ENCODE data around the gene MYH15. TPM values are rescaled to one million over a fixed set of nuclear protein-coding genes. Genes with fewer than 3 reads are reported as not detected.
A peak's percentile ranks its signal among the peaks of the same experiment; 100 is the strongest.

Gene MYH15
- total RNA-seq, 1 donor from 2014 or later: not detected

DNA sequence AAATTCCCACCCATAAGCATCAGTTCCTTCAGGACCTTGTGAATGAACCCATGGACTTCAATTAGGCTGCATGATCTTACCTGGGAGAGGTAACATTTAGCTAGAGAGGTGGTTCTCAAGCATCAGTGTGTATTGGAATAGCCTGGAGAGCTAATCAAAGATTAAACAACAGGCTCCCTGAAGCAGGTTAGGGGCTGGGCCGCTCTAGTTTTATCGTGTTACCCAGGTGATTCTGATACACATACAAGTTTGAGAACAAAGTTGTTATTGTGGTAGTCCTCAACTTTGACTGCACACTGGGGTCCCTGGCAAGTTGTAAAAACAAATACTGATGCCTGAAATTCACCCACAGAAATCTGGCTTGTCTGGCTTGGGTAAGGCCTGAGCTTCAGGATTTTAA lies 31.2 kb downstream of the MYH15 start:
- Histone ChIP-seq H3K4me3 (no peak overlapping the region), H3K27me3 (no peaks in the 10 kb centered on the region), H3K36me3 (no peaks in the 10 kb centered on the region), H3K4me1 (no peaks in the 10 kb centered on the region), H3K9me3 (no peaks in the 10 kb centered on the region), H3K27ac (no peak overlapping the region)
- TF ChIP-seq, protein P1, sequence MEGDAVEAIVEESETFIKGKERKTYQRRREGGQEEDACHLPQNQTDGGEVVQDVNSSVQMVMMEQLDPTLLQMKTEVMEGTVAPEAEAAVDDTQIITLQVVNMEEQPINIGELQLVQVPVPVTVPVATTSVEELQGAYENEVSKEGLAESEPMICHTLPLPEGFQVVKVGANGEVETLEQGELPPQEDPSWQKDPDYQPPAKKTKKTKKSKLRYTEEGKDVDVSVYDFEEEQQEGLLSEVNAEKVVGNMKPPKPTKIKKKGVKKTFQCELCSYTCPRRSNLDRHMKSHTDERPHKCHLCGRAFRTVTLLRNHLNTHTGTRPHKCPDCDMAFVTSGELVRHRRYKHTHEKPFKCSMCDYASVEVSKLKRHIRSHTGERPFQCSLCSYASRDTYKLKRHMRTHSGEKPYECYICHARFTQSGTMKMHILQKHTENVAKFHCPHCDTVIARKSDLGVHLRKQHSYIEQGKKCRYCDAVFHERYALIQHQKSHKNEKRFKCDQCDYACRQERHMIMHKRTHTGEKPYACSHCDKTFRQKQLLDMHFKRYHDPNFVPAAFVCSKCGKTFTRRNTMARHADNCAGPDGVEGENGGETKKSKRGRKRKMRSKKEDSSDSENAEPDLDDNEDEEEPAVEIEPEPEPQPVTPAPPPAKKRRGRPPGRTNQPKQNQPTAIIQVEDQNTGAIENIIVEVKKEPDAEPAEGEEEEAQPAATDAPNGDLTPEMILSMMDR (IDR thresholded peaks at IDR 0.05): no peak
- no peak for TF ChIP-seq POLR2AphosphoS5 (IDR thresholded peaks at IDR 0.05; ENCODE audit: insufficient read depth in 1 of 2, low read depth in 1 of 2)
- TF ChIP-seq POLR2A (IDR thresholded peaks at IDR 0.05): no peak
- intact Hi-C loops (cut with DNase I): no loop called here
- no peak for DNase-seq (ENCODE audit: extremely low spot score in 2 of 2)

DNA sequence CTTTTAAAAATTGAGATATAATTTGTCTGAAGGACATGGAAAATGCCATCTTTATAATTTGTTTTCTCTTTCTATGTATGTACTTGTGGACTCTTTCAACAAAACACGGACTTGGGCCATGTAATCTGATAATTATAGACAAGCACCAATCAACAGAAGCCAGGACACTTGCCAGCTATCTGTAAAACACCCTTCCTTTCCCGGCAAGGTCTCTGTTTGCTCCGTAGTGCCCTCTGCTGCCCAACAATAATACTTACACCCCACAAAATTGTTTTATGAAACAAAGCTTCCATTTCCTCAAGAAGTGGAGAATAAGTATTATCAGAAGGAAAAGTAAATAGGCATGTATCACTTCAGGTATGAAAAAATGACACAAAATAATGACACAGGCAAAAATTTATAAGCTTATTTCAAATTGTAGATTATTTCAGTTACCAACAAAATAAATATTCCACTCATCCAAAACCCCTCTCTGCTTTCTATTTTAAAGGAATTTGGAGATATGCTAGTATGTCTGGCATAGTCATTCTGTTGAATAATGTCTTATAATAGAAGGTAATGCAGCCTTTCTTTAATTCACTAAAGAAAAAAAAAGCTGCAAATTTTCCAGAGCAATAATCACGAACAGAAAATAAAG lies 32.8 kb downstream of the MYH15 start:
- Histone ChIP-seq H3K27ac (no peak overlapping the region), H3K36me3 (no peaks in the 10 kb centered on the region), H3K4me1 (no peaks in the 10 kb centered on the region), H3K27me3 (no peaks in the 10 kb centered on the region), H3K4me3 (no peak overlapping the region), H3K9me3 (no peaks in the 10 kb centered on the region)
- no peak for TF ChIP-seq POLR2AphosphoS5 (IDR thresholded peaks at IDR 0.05; ENCODE audit: insufficient read depth in 1 of 2, low read depth in 1 of 2)
- TF ChIP-seq, protein P1 (IDR thresholded peaks at IDR 0.05): peak; percentile 28 to 81 (median 55)
- intact Hi-C loops (cut with DNase I): no loop called here
- DNase-seq (ENCODE audit: extremely low spot score in 2 of 2): no peak

DNA sequence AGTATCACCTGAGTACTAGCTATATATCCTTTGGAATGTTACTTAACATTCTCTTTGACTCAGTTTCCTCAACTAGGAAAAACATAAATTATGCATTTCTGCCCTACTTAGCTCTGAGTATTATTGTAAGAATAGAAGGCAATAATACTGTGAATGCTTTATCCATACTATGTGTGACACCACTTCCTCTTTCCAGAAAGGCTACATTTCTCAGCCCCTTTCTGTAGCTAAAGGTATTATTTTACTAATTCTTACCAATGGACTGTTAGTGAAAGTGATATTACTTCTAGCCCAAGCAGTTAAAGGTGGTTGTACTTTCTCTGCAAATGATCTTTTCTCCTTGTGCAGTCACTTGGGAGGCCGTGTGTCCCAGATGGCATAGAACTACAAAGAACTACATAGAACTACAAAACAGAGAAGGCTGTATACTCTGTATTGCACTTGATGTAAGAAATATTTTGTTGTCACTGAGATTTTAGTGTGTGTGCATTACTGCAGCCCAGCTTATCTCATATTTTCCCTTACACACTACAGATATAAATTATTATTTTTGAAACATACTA lies 35.1 kb downstream of the MYH15 start:
- no peaks in the 10 kb centered on the region for H3K27me3 ChIP-seq
- no peaks in the 10 kb centered on the region for H3K36me3 ChIP-seq
- no peak for TF ChIP-seq POLR2AphosphoS5 (IDR thresholded peaks at IDR 0.05; ENCODE audit: insufficient read depth in 1 of 2, low read depth in 1 of 2)
- DNase-seq (ENCODE audit: extremely low spot score in 2 of 2): no peak
- H3K9me3 ChIP-seq: no peaks in the 10 kb centered on the region
- no peak overlapping the region for H3K4me3 ChIP-seq
- H3K4me1 ChIP-seq: no peaks in the 10 kb centered on the region
- H3K27ac ChIP-seq: no peak overlapping the region
- intact Hi-C loops (cut with DNase I): no loop called here

DNA sequence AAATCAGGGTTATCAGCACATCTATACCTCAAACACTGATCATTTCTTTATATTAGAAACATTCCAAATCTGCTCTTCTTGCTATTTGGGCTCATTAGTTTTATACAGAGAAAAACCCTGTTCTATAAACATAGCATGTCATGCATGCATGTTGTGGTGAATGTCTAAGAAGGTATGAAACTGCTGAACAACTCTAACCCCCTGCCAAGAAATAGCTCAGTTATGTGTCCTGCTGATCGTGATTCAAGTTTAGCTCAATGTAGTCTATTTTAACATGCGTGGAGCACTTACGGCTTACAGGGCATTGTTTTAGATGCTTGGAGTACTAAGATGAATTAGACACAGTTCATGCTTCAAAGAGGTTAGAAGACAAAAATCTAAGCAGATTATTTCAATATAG lies 35.8 kb downstream of the MYH15 start:
- Histone ChIP-seq H3K4me1 (no peaks in the 10 kb centered on the region), H3K9me3 (no peaks in the 10 kb centered on the region), H3K4me3 (no peak overlapping the region), H3K27me3 (no peaks in the 10 kb centered on the region), H3K27ac (no peak overlapping the region), H3K36me3 (no peaks in the 10 kb centered on the region)
- intact Hi-C loops (cut with DNase I): no loop called here
- TF ChIP-seq, protein P1 (IDR thresholded peaks at IDR 0.05): no peak
- TF ChIP-seq POLR2A (IDR thresholded peaks at IDR 0.05) (no peak), POLR2AphosphoS5 (IDR thresholded peaks at IDR 0.05; ENCODE audit: insufficient read depth in 1 of 2, low read depth in 1 of 2) (no peak)
- no peak for DNase-seq (ENCODE audit: extremely low spot score in 2 of 2)

DNA sequence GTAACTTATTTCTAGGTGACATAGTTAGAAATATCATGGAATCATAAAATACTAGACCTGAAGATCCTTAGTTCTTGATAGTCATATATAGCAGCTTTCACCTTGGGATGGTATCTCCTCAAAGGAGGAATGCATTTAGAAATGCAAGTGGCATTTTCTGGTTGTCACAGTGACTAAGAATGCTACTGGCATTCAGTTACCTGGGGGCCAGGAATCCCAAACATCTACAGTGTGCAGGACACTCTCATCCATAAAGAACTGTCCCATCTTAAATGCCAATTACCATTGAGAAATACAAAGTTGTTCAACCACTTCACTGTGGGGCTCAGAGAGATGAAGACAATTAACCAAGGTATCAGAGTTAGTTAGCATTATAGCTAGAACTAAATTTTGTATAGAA lies 36.7 kb downstream of the MYH15 start:
- Histone ChIP-seq H3K27ac (no peak overlapping the region), H3K36me3 (no peaks in the 10 kb centered on the region), H3K27me3 (no peaks in the 10 kb centered on the region), H3K4me1 (no peaks in the 10 kb centered on the region), H3K4me3 (no peak overlapping the region), H3K9me3 (no peaks in the 10 kb centered on the region)
- TF ChIP-seq, protein P1 (IDR thresholded peaks at IDR 0.05): no peak
- no peak for TF ChIP-seq POLR2AphosphoS5 (IDR thresholded peaks at IDR 0.05; ENCODE audit: insufficient read depth in 1 of 2, low read depth in 1 of 2)
- DNase-seq (ENCODE audit: extremely low spot score in 2 of 2): no peak
- intact Hi-C loops (cut with DNase I): no loop called here

All from vagina (tissue), 2 donors.